ENCODE data around the gene ANKRD44. TPM values are rescaled to one million over a fixed set of nuclear protein-coding genes. Genes with fewer than 3 reads are reported as not detected.

ANKRD44 gene
- total RNA-seq, 1 experiment from 2014 or later: 0.68 TPM

DNA sequence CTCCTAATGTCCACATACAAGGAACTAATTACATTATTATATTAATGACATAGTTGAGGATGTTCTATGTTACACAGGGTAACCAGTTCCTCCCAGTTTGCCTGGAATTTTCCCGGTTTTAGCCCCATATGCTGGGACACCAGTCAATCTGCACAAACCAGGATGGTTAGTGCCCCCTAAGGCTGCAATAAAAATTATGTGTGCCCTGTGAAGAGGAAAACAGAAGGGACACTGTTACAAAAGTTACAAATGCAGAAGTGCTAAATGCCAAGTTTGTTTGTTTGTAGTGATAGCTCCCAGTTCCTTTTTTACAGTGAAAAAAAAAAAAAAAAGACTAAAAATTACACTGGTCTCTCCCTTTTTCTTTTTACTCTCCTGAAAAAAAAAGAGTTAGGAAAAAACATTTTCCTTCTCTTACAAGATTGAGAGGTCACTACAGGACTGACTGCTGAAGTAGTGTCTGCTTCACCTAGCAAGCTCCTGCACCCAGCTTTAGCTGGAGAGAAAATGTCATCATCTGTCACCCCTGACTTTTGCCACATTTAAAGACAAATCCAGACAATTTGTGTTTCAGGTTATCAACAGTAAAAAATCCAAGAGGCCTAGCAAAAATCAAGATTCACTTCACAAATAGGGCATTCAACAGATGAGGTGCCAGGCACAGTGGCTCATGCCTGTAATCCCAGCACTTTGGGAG lies 3.2 kb downstream of the ANKRD44 start (continued):
- TF ChIP-seq, protein P1, sequence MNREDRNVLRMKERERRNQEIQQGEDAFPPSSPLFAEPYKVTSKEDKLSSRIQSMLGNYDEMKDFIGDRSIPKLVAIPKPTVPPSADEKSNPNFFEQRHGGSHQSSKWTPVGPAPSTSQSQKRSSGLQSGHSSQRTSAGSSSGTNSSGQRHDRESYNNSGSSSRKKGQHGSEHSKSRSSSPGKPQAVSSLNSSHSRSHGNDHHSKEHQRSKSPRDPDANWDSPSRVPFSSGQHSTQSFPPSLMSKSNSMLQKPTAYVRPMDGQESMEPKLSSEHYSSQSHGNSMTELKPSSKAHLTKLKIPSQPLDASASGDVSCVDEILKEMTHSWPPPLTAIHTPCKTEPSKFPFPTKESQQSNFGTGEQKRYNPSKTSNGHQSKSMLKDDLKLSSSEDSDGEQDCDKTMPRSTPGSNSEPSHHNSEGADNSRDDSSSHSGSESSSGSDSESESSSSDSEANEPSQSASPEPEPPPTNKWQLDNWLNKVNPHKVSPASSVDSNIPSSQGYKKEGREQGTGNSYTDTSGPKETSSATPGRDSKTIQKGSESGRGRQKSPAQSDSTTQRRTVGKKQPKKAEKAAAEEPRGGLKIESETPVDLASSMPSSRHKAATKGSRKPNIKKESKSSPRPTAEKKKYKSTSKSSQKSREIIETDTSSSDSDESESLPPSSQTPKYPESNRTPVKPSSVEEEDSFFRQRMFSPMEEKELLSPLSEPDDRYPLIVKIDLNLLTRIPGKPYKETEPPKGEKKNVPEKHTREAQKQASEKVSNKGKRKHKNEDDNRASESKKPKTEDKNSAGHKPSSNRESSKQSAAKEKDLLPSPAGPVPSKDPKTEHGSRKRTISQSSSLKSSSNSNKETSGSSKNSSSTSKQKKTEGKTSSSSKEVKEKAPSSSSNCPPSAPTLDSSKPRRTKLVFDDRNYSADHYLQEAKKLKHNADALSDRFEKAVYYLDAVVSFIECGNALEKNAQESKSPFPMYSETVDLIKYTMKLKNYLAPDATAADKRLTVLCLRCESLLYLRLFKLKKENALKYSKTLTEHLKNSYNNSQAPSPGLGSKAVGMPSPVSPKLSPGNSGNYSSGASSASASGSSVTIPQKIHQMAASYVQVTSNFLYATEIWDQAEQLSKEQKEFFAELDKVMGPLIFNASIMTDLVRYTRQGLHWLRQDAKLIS (CRISPR knock-in tag; IDR thresholded peaks at IDR 0.05; ENCODE audit: borderline replicate concordance): no peak
- TF ChIP-seq, protein P2, sequence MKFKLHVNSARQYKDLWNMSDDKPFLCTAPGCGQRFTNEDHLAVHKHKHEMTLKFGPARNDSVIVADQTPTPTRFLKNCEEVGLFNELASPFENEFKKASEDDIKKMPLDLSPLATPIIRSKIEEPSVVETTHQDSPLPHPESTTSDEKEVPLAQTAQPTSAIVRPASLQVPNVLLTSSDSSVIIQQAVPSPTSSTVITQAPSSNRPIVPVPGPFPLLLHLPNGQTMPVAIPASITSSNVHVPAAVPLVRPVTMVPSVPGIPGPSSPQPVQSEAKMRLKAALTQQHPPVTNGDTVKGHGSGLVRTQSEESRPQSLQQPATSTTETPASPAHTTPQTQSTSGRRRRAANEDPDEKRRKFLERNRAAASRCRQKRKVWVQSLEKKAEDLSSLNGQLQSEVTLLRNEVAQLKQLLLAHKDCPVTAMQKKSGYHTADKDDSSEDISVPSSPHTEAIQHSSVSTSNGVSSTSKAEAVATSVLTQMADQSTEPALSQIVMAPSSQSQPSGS (CRISPR knock-in tag; IDR thresholded peaks at IDR 0.05; ENCODE audit: borderline replicate concordance, low read depth): no peak
- TF ChIP-seq ELF4 (CRISPR knock-in tag; IDR thresholded peaks at IDR 0.05; ENCODE audit: low read depth) (no peak), EMX1 (CRISPR knock-in tag; IDR thresholded peaks at IDR 0.05) (no peak), RELA (CRISPR knock-in tag; IDR thresholded peaks at IDR 0.05; ENCODE audit: borderline replicate concordance) (no peak), ATF6 (CRISPR knock-in tag; IDR thresholded peaks at IDR 0.05) (no peak), ZNF138 (CRISPR knock-in tag; conservative IDR thresholded peaks at IDR 0.05) (no peak), TP53 (CRISPR knock-in tag; IDR thresholded peaks at IDR 0.05) (no peak), JAZF1 (CRISPR knock-in tag; IDR thresholded peaks at IDR 0.05) (no peak)
- TF ChIP-seq, protein P3, sequence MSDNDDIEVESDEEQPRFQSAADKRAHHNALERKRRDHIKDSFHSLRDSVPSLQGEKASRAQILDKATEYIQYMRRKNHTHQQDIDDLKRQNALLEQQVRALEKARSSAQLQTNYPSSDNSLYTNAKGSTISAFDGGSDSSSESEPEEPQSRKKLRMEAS (CRISPR knock-in tag; IDR thresholded peaks at IDR 0.05): no peak

DNA sequence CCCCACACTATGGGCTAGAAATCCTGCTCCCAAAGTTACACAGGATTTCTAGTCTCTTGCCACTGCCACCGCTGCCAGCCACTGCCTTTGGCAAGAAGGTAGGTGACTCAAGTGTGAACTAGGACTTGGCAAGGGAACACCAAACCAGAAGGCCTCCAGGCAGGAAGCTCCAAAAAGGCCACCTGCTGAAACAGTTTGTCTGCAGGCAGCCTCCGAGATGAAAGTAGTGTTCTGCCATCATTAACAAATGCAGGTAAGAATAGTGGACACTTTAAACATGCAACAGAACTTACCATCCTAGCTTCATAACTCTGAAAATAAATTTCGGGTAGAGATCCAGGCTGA lies 3.9 kb downstream of the ANKRD44 start:
- POLR2A ChIA-PET: interaction anchor here (0.7 to 1.0 kb wide), 2 partner anchors 11 to 101 kb away, joined by 5 to 7 read pairs; no protein-coding TSS in a partner anchor
- no peak for TF ChIP-seq FOXK1 (CRISPR knock-in tag; IDR thresholded peaks at IDR 0.05)
- no peak for TF ChIP-seq SMAD4 (CRISPR knock-in tag; IDR thresholded peaks at IDR 0.05)
- TF ChIP-seq, protein P2 (CRISPR knock-in tag; IDR thresholded peaks at IDR 0.05; ENCODE audit: borderline replicate concordance, low read depth): no peak
- TF ChIP-seq USF1 (CRISPR knock-in tag; IDR thresholded peaks at IDR 0.05): no peak
- TF ChIP-seq, protein P4, sequence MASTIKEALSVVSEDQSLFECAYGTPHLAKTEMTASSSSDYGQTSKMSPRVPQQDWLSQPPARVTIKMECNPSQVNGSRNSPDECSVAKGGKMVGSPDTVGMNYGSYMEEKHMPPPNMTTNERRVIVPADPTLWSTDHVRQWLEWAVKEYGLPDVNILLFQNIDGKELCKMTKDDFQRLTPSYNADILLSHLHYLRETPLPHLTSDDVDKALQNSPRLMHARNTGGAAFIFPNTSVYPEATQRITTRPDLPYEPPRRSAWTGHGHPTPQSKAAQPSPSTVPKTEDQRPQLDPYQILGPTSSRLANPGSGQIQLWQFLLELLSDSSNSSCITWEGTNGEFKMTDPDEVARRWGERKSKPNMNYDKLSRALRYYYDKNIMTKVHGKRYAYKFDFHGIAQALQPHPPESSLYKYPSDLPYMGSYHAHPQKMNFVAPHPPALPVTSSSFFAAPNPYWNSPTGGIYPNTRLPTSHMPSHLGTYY (CRISPR knock-in tag; IDR thresholded peaks at IDR 0.05): no peak
- TF ChIP-seq, protein P3 (CRISPR knock-in tag; IDR thresholded peaks at IDR 0.05): no peak
- TF ChIP-seq SP1 (CRISPR knock-in tag; conservative IDR thresholded peaks at IDR 0.05): no peak
- H3K9me3 Mint-ChIP-seq: no peaks in the 10 kb centered on the region
- ATAC-seq: no peak
- no peak overlapping the region for H3K4me3 Mint-ChIP-seq
- CTCF ChIA-PET: interaction anchor here (0.6 to 0.7 kb wide), 3 partner anchors 184 to 705 kb away, joined by 3 read pairs; no protein-coding TSS in a partner anchor
- peaks cover 44% of the 10 kb centered on the region for H3K27me3 Mint-ChIP-seq (ENCODE audit: low read depth)
- no peak overlapping the region for H3K27ac Mint-ChIP-seq
- H3K4me1 Mint-ChIP-seq: peaks cover 7% of the 10 kb centered on the region
- H3K36me3 Mint-ChIP-seq: no peaks in the 10 kb centered on the region
- DNase-seq (ENCODE audit: low spot score): no peak
